Thoracic aorta (tissue), 2 donors: Measurements from ENCODE around the gene STK32B. TPM values are rescaled to one million over a fixed set of nuclear protein-coding genes. Genes with fewer than 3 reads are reported as not detected.

ENCODE experiments used
- ATAC-seq: fragments of 150-250 bp; one replicate; pipeline ENCODE4 v1.8.0; 2017; ENCODE audit warnings: low read depth; ENCODE audit not compliant: insufficient number of reproducible peaks, low FRiP score
- DNase-seq: peaks from one replicate; pipeline ENCODE4 v3.0.0-alpha.2; 2020; ENCODE audit warnings: low spot score
- H3K27ac ChIP-seq, 2 donors: fragments of 200-600 bp; sonication (generic); 1 replicate in 1 of 2; 2 replicates in 1 of 2; pipeline ENCODE4 v1.5.1; 2016; ENCODE audit warnings: mild to moderate bottlenecking in 2 of 2, moderate library complexity in 2 of 2
- H3K27me3 ChIP-seq: fragments of 200-600 bp; sonication (generic); replicated peaks from 2 replicates; pipeline ENCODE4 v1.6.0; 2016; ENCODE audit warnings: mild to moderate bottlenecking; ENCODE audit not compliant: insufficient read depth
- H3K36me3 ChIP-seq: fragments of 200-600 bp; sonication (generic); one replicate; pipeline ENCODE4 v1.5.1; 2016
- H3K4me1 ChIP-seq, 2 donors: fragments of 200-600 bp; sonication (generic); 1 replicate in 1 of 2; 2 replicates in 1 of 2; pipeline versions ENCODE4 v1.5.1 to v1.6.0; 2016; ENCODE audit warnings: low read depth in 2 of 2, mild to moderate bottlenecking in 1 of 2; ENCODE audit not compliant: control insufficient read depth in 1 of 2
- H3K4me3 ChIP-seq: fragments of 200-600 bp; sonication (generic); 2 replicates; pipeline ENCODE4 v1.5.1; 2016; ENCODE audit warnings: mild to moderate bottlenecking
- H3K9me3 ChIP-seq: fragments of 200-600 bp; sonication (generic); 2 replicates; pipeline ENCODE4 v1.5.1; 2016
- CTCF ChIP-seq: fragments of 200-600 bp; sonication (generic); IDR thresholded peaks from one replicate; pipeline ENCODE4 v1.5.1; 2019; ENCODE audit warnings: antibody characterized with exemption
- total RNA-seq, 2 donors: library from RNA; depleted of rRNA; stranded (reverse); fragments of >200 nt; gene quantifications; one replicate each; pipeline versions ENCODE4 v1.1.0 to v1.2.3, GENCODE V29; 2016

The STK32B gene
- total RNA-seq, 2 donors from 2014 or later: 4.5 to 7.0 TPM

DNA sequence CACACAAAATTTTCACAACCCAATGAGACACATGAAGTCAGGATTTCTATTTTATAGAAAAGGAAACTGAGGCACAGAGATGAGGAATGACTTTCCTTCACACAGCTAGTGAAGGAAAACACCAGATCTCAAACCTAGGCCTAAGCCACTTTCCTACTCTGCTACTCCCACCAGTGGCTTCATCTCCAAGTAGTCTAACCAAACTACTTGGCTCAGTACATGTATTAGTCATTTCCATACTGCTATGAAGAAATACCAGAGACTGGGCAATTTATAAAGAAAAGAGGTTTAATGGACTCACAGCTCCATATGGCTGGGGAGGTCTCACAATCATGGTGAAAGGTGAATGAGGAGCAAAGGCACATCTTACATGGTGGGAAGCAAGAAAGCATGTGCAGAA is 460.5 kb downstream of the STK32B start:
- no peak for TF ChIP-seq CTCF
- ATAC-seq (no peak), DNase-seq (no peak)
- H3K4me3 ChIP-seq: no peak overlapping the region
- no peaks in the 10 kb centered on the region for H3K9me3 ChIP-seq
- H3K36me3 ChIP-seq: no peaks in the 10 kb centered on the region
- no peak overlapping the region for H3K27ac ChIP-seq
- H3K4me1 ChIP-seq: no peaks in the 10 kb centered on the region
- H3K27me3 ChIP-seq: no peaks in the 10 kb centered on the region

DNA sequence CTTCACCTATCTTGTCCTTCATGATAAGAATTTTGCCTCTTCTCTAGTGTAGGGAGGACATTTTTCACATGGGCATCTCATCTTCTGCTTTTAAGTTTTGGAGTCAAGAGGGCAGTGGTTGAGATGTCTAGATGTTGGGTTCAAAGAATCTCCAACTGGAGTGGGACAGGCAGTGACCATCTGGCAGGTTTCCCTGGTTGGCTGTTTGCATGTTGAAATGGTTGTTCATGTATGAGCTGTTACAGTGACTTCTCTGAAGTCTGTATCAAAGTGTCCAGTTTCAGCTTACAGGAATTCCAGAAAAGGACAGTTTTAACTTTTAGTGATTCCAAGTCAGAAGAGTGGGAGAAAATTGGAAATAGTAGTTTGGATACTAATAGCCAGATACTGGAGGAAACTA is 464.4 kb downstream of the STK32B start:
- TF ChIP-seq CTCF: no peak
- DNase-seq: no peak
- Histone ChIP-seq H3K9me3 (no peaks in the 10 kb centered on the region), H3K27ac (no peak overlapping the region), H3K27me3 (no peaks in the 10 kb centered on the region), H3K36me3 (no peaks in the 10 kb centered on the region), H3K4me1 (no peaks in the 10 kb centered on the region), H3K4me3 (no peak overlapping the region)
- ATAC-seq: no peak

DNA sequence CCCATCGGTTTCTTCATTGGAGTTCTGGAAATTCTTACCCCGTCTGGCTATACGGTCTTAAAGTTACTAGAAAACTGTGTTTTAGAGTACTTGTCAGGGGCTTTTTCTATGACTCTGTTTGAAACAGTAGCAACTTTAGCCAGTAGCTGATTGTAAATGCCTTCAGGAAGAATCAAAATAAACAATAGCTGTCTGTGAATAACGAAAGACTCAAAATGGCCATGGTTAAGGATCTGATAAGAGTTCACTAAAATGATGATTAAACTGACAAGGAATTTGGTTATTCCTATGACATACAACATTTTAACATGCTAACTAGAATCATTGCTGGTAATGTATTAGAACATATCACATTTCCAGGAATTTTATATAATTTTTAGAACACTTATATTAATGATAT is 466.1 kb downstream of the STK32B start:
- no peak overlapping the region for H3K27ac ChIP-seq
- no peaks in the 10 kb centered on the region for H3K9me3 ChIP-seq
- TF ChIP-seq CTCF: no peak
- H3K36me3 ChIP-seq: no peaks in the 10 kb centered on the region
- no peak for DNase-seq
- ATAC-seq: no peak
- H3K27me3 ChIP-seq: no peaks in the 10 kb centered on the region
- no peak overlapping the region for H3K4me3 ChIP-seq
- no peaks in the 10 kb centered on the region for H3K4me1 ChIP-seq

DNA sequence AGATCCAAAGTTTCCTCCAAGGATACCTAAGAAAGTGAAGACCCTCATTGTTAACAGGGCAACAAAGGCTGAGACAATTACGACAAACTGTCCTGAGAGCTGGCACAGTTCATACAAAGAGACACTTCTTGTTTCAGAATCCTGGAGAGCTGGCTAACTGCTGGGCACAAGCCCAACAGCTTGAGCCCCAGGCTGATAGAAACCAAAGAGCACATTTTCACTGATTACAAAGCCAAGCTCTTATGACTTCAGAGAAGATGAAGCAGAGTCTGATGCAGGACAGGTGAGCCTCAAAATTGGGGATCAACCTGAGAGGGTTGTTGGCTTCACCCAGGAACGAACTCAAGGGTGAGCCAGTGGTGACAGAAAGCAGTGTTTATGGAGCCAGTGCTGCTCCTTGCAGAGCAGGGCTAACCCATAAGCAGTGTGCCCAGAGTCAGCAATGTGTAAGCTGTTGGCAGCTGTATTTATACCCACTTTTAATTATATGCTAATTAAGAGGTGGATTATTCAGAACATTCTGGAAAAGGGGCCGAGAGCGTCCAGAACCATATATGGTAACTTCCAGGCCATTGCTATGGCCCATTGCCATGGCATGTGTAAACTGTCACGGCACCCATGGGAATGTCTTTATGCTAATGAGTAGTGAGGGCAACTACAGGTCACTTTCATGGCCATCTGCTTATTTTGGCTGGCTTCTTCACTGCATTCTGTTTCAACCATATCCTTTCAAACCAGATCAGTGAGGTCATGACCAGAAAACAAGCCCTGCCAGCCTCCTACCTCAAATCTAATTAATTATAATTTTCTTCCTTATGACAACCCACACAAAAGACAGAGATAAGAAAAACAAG is 473.4 kb downstream of the STK32B start:
- H3K4me1 ChIP-seq: peaks cover 0 to 13% of the 10 kb centered on the region in 2 donors
- no peak overlapping the region for H3K27ac ChIP-seq
- DNase-seq (no peak), ATAC-seq (no peak)
- no peaks in the 10 kb centered on the region for H3K9me3 ChIP-seq
- H3K4me3 ChIP-seq: no peak overlapping the region
- H3K36me3 ChIP-seq: no peaks in the 10 kb centered on the region
- TF ChIP-seq CTCF: no peak
- H3K27me3 ChIP-seq: no peaks in the 10 kb centered on the region

GRCh38 chr4:5526080-5526846 is 475.0 kb downstream of the STK32B start:
- Histone ChIP-seq H3K27ac (no peak overlapping the region), H3K4me1 (peaks cover 0 to 13% of the 10 kb centered on the region in 2 donors), H3K4me3 (no peak overlapping the region), H3K9me3 (no peaks in the 10 kb centered on the region), H3K27me3 (no peaks in the 10 kb centered on the region), H3K36me3 (no peaks in the 10 kb centered on the region)
- no peak for ATAC-seq
- DNase-seq: no peak
- no peak for TF ChIP-seq CTCF
